NCI-H69 (cell line): ENCODE results near the gene CLIP1.
"Not testable (repeated sequence)": the region's sequence is repeated elsewhere in the genome, so short reads cannot be mapped to it uniquely, and the experiment has no call there.

Source experiments
- DNase-seq: peaks from one replicate; lab custom pipeline; 2025; lab: John Stamatoyannopoulos, UW

Gene CLIP1

GRCh38 chr12:122421821-122422729 is at the start of gene CLIP1:
Gene CLIP1, minus strand, starts transcription at chr12:122422669. Its CDS starts 42,217 bp downstream, at chr12:122380452.
- DNase-seq: peak; percentile 85

- DNase-seq: peak; percentile 71
Observed at GRCh38 chr12:122471324-122472226, 49.1 kb upstream of the CLIP1 start.

DNA sequence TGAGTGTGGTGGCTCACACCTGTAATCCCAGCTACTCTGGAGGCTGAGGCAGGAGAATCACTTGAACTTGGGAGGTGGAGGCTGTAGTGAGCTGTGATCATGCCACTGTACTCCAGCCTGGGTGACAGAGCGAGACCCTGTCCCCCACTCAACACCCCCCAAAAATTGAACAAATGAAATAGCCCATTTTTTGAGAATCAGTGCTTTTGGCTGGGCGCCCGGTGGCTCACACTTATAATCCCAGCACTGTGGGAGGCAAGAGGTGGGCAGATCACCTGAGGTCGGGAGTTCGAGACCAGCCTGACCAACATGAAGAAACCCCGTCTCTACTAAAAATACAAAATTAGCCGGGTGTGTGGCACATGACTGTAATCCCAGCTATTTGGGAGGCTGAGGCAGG is 48.1 kb upstream of the CLIP1 start:
- not testable (repeated sequence) for DNase-seq

- not testable (repeated sequence) for DNase-seq
Observed at GRCh38 chr12:122469856-122470255, 47.4 kb upstream of the CLIP1 start.

DNA sequence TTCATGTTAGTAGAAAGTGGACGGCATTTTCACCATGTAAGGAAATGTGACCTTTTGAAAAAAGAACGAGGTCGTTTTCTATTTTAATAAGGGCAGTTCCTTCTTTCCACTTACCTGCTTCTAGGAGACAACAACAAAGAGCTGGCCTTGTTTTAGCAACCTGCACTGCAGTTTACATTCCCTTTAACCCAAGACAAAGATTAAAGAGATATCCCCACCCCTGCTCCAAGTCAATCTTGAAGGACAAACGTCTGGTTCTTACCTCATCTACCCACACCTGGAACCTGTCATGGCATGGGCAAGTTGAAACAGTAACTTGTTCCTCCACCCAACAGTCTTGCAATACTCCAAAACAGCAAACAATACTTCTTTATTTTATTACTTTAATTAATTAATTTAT is 45.5 kb upstream of the CLIP1 start:
- DNase-seq: no peak

DNA sequence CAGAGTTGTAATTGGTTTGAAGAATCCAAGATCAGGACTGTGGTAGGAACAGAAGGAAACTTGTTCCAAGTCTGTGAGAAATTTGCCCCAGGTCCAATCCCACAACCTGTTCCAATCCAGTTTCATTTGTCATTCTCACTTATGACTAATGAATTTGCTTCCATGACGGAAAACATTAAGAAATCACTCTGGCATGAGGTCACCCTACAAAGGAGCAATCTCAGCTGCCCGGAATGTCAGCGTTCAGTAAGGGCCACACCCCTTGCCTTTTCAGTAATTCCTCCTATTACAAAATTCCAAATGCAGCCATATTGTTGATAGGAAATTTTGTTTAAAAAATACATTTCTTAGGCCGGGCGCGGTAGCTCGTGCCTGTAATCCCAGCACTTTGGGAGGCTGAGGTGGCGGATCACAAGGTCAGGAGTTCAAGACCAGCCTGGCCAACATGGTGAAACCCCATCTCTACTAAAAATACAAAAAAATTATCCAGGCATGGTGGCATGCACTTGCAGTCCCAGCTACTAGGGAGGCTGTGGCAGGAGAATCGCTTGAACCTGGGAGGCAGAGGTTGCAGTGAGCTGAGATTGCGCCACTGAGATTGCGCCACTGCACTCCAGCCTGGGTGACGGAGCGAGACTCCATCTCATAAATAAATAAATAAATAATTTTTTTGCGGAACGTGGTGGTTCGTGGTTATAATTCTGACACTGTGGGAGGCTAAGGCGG is 42.0 kb upstream of the CLIP1 start:
- DNase-seq: not testable (repeated sequence)

DNA sequence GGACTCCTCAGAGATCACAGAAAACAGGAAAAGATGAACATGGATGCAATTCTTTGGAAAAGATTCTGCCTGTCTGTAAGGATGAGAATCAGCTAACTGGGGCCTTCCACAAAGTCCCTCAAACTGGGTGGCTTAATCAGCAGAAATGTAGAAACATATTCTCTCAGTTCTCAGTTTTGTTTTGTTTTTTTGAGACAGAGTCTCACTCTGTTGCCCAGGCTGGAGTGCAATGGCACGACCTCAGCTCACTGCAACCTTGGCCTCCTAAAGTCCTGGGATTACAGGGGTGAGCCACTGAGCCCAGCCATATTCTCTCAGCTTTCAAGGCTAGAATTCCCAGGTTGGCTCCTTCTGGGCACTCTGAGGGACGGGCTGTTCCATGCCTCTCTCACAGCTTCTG is 38.2 kb upstream of the CLIP1 start:
- DNase-seq: no peak

- no peak for DNase-seq
Observed at GRCh38 chr12:122460061-122460460, 37.6 kb upstream of the CLIP1 start.

GRCh38 chr12:122459211-122459610 is 36.7 kb upstream of the CLIP1 start:
- DNase-seq: no peak

- no peak for DNase-seq
Observed at GRCh38 chr12:122458105-122459035, 35.9 kb upstream of the CLIP1 start.

GRCh38 chr12:122457627-122458026 is 35.2 kb upstream of the CLIP1 start:
- no peak for DNase-seq

GRCh38 chr12:122454739-122455138 is 32.3 kb upstream of the CLIP1 start:
- DNase-seq: no peak

DNA sequence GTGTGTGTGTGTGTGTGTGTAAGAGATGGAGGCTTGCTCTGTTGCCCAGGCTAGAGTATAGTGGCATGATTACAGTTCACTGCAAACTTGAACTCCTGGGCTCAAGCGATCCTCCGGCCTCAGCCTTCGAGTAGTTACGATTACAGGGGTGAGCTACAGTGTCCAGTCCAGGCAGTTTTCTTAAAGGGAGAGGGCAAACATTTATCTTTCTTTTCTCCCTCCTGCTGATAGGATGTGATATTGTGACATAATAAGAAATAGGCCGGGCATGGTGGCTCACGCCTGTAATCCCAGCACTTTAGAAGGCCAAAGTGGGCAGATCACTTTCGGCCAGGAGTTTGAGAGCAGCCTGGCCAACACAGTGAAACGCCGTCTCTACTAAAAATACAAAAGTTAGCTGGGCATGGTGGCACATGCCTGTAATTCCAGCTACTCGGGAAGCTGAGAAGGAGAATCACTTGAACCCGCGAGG is 31.8 kb upstream of the CLIP1 start:
- no peak for DNase-seq

- no peak for DNase-seq
Observed at GRCh38 chr12:122452701-122453285, 30.3 kb upstream of the CLIP1 start.

DNA sequence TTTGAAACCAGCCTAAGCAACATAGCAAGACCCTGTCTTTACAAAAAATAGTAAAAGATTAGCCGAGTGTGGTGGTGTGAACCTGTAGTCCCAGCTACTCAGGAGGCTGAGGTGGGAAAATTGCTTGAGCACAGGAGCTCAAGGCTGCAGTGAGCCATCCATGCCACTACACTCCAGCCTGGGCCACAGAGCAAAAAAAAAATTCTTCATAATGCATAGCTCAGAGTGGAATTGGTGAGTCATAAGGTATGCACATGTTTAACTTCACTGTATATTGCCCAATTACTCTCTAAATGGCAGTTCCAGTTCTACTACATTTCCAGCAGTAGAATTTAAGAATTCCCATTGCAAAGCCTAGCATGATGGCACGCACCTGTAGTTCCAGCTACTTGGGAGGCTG is 26.8 kb upstream of the CLIP1 start:
- no peak for DNase-seq

GRCh38 chr12:122447825-122448224 is 25.4 kb upstream of the CLIP1 start:
- DNase-seq: not testable (repeated sequence)

- DNase-seq: not testable (repeated sequence)
Observed at GRCh38 chr12:122446390-122446789, 23.9 kb upstream of the CLIP1 start.

- DNase-seq: not testable (repeated sequence)
Observed at GRCh38 chr12:122444071-122444470, 21.6 kb upstream of the CLIP1 start.

DNA sequence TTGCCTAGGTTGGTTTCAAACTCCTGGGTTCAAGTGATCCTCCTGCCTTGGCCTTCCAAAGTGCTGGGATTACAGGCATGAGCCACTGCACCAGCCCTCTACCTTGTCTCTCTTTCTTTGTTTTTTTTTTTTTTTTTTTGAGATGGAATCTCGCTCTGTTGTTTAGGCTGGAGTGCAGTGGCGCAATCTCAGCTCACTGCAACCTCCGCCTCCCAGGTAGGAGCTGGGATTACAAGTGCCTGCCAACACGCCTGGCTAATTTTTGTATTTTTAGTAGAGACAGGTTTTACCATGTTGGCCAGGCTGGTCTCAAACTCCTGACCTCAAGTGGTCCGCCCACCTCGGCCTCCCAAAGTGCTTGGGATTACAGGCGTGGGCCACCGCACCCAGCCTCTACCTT is 16.4 kb upstream of the CLIP1 start:
- not testable (repeated sequence) for DNase-seq

- DNase-seq: peak; percentile 98
Observed at GRCh38 chr12:122437656-122438121, 15.2 kb upstream of the CLIP1 start.
